H1 (cell line): Measurements from ENCODE around the gene CYP4B1. TPM values are rescaled to one million over a fixed set of nuclear protein-coding genes. Genes with fewer than 3 reads are reported as not detected.

ENCODE experiments used
- ASH2L ChIP-seq: fragments of 200-600, 300-600 bp; sonication (generic); IDR thresholded peaks from one replicate; pipeline ENCODE4 v1.7.1; 2017; ENCODE audit warnings: low read length
- CBX8 ChIP-seq: fragments of 300-800, 300-1000 bp; sonication (generic); IDR thresholded peaks from 2 replicates; pipeline ENCODE4 v1.7.1; 2016; ENCODE audit warnings: low read depth, low read length, borderline replicate concordance
- CHD7 ChIP-seq: fragments of 300-600 bp; sonication (generic); IDR thresholded peaks from 2 replicates; pipeline ENCODE4 v1.7.1; 2012; ENCODE audit warnings: low read length, moderate library complexity, mild to moderate bottlenecking, inconsistent platforms; ENCODE audit not compliant: insufficient replicate concordance
- CREB1 ChIP-seq: IDR thresholded peaks from 2 replicates; pipeline ENCODE4 v1.6.1; 2012; ENCODE audit warnings: inconsistent platforms
- CTCF ChIP-seq, 3 experiments: IDR thresholded peaks; 1 replicate in 2 of 3; 2 replicates in 1 of 3; pipeline versions ENCODE4 v1.5.1 to v1.6.1; 2011; ENCODE audit warnings: low read length in 3 of 3, mild to moderate bottlenecking in 3 of 3, inconsistent platforms in 2 of 3, low read depth in 1 of 3, moderate library complexity in 1 of 3; ENCODE audit not compliant: insufficient read depth in 1 of 3; ENCODE audit errors: control extremely low read depth in 1 of 3
- POLR2A ChIP-seq, 2 experiments: IDR thresholded peaks; 1 replicate in 1 of 2; 2 replicates in 1 of 2; pipeline ENCODE4 v1.6.1; 2011; ENCODE audit warnings: low read depth in 2 of 2, low read length in 2 of 2, mild to moderate bottlenecking in 2 of 2; ENCODE audit errors: control extremely low read depth in 1 of 2
- TAF1 ChIP-seq: IDR thresholded peaks from 2 replicates; pipeline ENCODE4 v1.6.1; 2011; ENCODE audit warnings: mild to moderate bottlenecking, low read depth, low read length
- TAF7 ChIP-seq: optimal IDR thresholded peaks from 2 replicates; pipeline ENCODE3; 2011; ENCODE audit warnings: low read depth, mild to moderate bottlenecking, inconsistent platforms, low read length, moderate library complexity, borderline replicate concordance
- polyA plus RNA-seq, 7 experiments: library from polyadenylated mRNA; depleted of rRNA in 3 of 7; stranded (reverse) in 5 of 7; unstranded in 2 of 7; fragments of >200 nt in 5 of 7; fragments of 200-250 nt in 2 of 7; gene quantifications; 1 replicate in 5 of 7; 2 replicates in 1 of 7; 4 replicates in 1 of 7; pipeline versions ENCODE4 v1.2.1 to v1.2.3, GENCODE V29; 2011 to 2013; ENCODE audit warnings: missing spikeins in 2 of 7, mixed read lengths in 2 of 7
- total RNA-seq: library from RNA; stranded (reverse); fragmentation: NEBNext Ultra II Directional; extraction: Animal tissue kit (Norgen Biotek cat#: 25700); gene quantifications from 2 replicates; pipeline ENCODE4 v1.2.1, GENCODE V29; 2021

Gene CYP4B1
- total and polyA plus RNA-seq, 2 of the 8 experiments (the other 6 are each of a cell fraction or from before 2014, with no cell fraction given) = 0.23 TPM; not detected in 1

GRCh38 chr1:46812996-46813857 is 14.4 kb downstream of the CYP4B1 start (continued):
- no peak for TF ChIP-seq CHD7
- TF ChIP-seq ASH2L = no peak
- no peak for TF ChIP-seq TAF1
- no peak for TF ChIP-seq CBX8
- no peak for TF ChIP-seq POLR2A (IDR thresholded peaks at IDR 0.05; ENCODE audit: control extremely low read depth in 1 of 2, low read depth in 2 of 2, low read length in 2 of 2)
- no peak for TF ChIP-seq CREB1
- TF ChIP-seq CTCF (IDR thresholded peaks at IDR 0.05; ENCODE audit: control extremely low read depth in 1 of 3, insufficient read depth in 1 of 3, low read depth in 1 of 3, low read length in 3 of 3) = no peak
- no peak for TF ChIP-seq TAF7
